Tibial nerve (tissue), 3 donors: Measurements from ENCODE around the gene SUFU.

ENCODE experiments used
- POLR2A ChIP-seq, 2 donors: fragments of 450-650 bp; IDR thresholded peaks; one replicate each; pipeline ENCODE4 v1.6.1; 2017; ENCODE audit warnings: antibody characterized with exemption in 2 of 2, mild to moderate bottlenecking in 2 of 2, moderate library complexity in 2 of 2
- TF ChIP-seq, protein P1 (sequence below), 5 experiments: fragments of 200-600 bp in 3 of 5; fragments of 450-650 bp in 2 of 5; sonication (generic) in 3 of 5; IDR thresholded peaks; one replicate each; pipeline ENCODE4 v1.5.1; 2016 to 2019; ENCODE audit warnings: antibody characterized with exemption in 5 of 5, mild to moderate bottlenecking in 3 of 5, moderate library complexity in 2 of 5

DNA sequence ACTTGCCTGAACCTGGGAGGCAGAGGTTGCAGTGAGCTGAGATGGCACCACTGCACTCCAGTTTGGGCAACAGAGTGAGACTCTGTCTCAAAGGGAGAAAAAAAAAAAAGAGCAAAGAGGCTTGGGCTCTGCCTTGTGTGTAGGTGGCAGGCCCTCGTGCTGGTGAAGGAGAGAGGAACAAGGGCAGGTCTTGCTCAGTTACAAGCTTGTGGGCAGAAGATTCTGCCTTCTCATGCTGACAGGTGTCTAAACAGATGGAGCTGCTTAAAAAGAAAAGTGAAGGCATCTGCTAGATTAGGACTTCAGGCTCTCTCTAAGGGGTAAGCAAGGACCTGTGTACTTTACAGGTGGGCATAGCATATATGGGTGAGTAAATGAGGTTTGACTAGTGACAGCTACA is 75.0 kb downstream of the SUFU start:
- TF ChIP-seq, protein P1, sequence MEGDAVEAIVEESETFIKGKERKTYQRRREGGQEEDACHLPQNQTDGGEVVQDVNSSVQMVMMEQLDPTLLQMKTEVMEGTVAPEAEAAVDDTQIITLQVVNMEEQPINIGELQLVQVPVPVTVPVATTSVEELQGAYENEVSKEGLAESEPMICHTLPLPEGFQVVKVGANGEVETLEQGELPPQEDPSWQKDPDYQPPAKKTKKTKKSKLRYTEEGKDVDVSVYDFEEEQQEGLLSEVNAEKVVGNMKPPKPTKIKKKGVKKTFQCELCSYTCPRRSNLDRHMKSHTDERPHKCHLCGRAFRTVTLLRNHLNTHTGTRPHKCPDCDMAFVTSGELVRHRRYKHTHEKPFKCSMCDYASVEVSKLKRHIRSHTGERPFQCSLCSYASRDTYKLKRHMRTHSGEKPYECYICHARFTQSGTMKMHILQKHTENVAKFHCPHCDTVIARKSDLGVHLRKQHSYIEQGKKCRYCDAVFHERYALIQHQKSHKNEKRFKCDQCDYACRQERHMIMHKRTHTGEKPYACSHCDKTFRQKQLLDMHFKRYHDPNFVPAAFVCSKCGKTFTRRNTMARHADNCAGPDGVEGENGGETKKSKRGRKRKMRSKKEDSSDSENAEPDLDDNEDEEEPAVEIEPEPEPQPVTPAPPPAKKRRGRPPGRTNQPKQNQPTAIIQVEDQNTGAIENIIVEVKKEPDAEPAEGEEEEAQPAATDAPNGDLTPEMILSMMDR (IDR thresholded peaks at IDR 0.05): no peak
- no peak for TF ChIP-seq POLR2A (IDR thresholded peaks at IDR 0.05)
